Astrocyte (in vitro differentiated cells and primary cell): ENCODE results near the gene PMF1.

Experiments
- EZH2 ChIP-seq: IDR thresholded peaks from 2 replicates; pipeline ENCODE4 v1.6.1; 2012; ENCODE audit warnings: mild to moderate bottlenecking, low read length, inconsistent platforms; ENCODE audit not compliant: insufficient read depth
- TF ChIP-seq, protein P1 (sequence below): IDR thresholded peaks from 2 replicates; pipeline ENCODE4 v1.5.1; 2011; ENCODE audit warnings: low read depth, mild to moderate bottlenecking, inconsistent platforms, low read length, moderate library complexity; ENCODE audit not compliant: insufficient read depth

DNA sequence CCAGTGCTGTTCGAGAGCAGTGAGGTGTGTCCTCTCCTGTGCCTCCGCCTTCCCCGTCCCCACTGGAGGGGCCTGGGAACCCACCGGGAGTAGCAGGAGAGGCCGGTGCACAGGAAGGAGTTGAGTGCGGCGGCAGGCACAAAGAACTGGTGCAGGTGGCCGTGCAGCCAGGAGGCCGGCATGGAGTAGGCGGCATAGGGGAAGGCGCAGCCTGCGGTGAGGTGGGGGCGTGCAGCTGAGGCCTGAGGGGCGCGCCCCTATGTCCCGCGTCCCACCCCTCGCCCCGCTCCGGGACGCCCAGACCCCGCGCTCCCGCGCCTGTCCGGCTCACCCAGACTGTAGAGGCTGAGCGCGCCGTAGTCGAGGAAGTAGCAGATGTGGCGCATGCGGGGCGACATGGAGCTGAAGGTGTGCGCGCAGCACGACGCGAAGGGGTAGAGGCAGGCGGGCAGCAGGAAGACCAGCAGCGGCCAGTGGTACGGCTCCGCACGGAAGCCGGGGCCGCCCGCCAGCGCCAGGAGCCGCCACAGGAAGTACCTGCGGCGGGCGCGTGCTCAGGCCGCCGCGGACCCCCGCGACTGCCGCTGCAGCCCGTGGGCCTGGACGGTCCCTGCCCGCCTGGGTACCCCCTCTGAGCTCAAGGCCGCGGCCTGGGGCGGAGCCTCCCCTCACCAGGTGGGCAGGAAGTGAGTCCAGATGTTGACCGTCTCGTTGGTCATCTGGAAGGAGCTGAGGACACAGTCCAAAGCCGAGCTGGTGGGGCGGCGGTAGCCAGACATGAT is 32.8 kb downstream of the PMF1 start:
- TF ChIP-seq, protein P1, sequence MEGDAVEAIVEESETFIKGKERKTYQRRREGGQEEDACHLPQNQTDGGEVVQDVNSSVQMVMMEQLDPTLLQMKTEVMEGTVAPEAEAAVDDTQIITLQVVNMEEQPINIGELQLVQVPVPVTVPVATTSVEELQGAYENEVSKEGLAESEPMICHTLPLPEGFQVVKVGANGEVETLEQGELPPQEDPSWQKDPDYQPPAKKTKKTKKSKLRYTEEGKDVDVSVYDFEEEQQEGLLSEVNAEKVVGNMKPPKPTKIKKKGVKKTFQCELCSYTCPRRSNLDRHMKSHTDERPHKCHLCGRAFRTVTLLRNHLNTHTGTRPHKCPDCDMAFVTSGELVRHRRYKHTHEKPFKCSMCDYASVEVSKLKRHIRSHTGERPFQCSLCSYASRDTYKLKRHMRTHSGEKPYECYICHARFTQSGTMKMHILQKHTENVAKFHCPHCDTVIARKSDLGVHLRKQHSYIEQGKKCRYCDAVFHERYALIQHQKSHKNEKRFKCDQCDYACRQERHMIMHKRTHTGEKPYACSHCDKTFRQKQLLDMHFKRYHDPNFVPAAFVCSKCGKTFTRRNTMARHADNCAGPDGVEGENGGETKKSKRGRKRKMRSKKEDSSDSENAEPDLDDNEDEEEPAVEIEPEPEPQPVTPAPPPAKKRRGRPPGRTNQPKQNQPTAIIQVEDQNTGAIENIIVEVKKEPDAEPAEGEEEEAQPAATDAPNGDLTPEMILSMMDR = no peak
- TF ChIP-seq EZH2 = peak; percentile 42
